ENCODE results near the gene GEMIN7.

- TF ChIP-seq CTCF (IDR thresholded peaks at IDR 0.05), result no peak
- TF ChIP-seq POLR2A (IDR thresholded peaks at IDR 0.05), result no peak
- TF ChIP-seq EP300 (IDR thresholded peaks at IDR 0.05), result no peak
Observed at GRCh38 chr19:45079911-45080370, 881 bp downstream of the GEMIN7 start.
